Measurements from ENCODE around the gene CCZ1. TPM values are rescaled to one million over a fixed set of nuclear protein-coding genes. Genes with fewer than 3 reads are reported as not detected.
"Not testable (repeated sequence)": the region's sequence is repeated elsewhere in the genome, so short reads cannot be mapped to it uniquely, and the experiment has no call there.

Gene CCZ1
- polyA plus RNA-seq, 1 of the 3 experiments (the other 2 are of a cell fraction) = 69.8 TPM

DNA sequence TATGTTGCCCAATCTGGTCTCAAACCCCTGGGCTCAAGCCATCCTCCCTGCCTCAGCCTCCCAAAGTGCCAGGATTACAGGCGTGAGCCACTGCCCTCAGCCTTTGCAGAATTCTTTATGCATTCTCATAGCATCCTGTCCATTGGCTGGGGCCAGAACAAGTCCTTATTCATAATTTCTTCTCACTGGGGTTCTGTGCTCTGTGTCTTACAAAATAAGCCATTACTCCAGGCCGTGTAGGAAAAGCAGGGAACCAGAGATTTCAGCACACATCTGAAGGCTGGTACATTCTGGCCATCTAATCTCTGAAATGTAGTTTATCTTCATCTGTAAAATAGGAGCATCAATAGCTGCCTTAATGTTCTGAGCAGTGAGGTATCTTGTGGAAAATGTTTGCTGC lies 28.2 kb upstream of the CCZ1 start:
- TF ChIP-seq NFIC (IDR thresholded peaks at IDR 0.05; ENCODE audit: borderline replicate concordance) = no peak
- no peak for TF ChIP-seq RXRA (IDR thresholded peaks at IDR 0.05; ENCODE audit: borderline replicate concordance, low read depth)
- TF ChIP-seq YY1 (IDR thresholded peaks at IDR 0.05; ENCODE audit: low read depth) = no peak
- no peak for TF ChIP-seq MEF2A (IDR thresholded peaks at IDR 0.05; ENCODE audit: borderline replicate concordance, low read depth)
- no peaks in the 10 kb centered on the region for H4K20me1 ChIP-seq (ENCODE audit: insufficient read depth)
- no peak overlapping the region for H3K4me3 ChIP-seq (ENCODE audit: low read depth in 2 of 2, low read length in 1 of 2)
- no peaks in the 10 kb centered on the region for H3K9me3 ChIP-seq
- 66% methylated on average over 2 of the region's 2 CpGs for WGBS (ENCODE audit: low lambda C conversion rate)
- ChIA-PET POLR2A (no interaction called here), CTCF (interaction anchor here (2.6 kb wide), 1 partner anchor 14 kb away, joined by 14 read pairs; no protein-coding TSS in a partner anchor)
- H3F3A ChIP-seq (replicated peaks; ENCODE audit: insufficient read depth) = no peaks in the 10 kb centered on the region
- H3K4me2 ChIP-seq = no peak overlapping the region
- no peaks in the 10 kb centered on the region for H3K4me1 ChIP-seq (ENCODE audit: control insufficient read depth in 1 of 2, insufficient read depth in 2 of 2, low read depth in 1 of 2, low read length in 1 of 2)
- H3K9ac ChIP-seq = no peak overlapping the region
- DNase-seq = no peak
- H3K27me3 ChIP-seq (ENCODE audit: insufficient read depth) = no peaks in the 10 kb centered on the region; the same call in 1 of the 2 replicates
- H3K27ac ChIP-seq (ENCODE audit: low read depth in 2 of 2, low read length in 1 of 2) = no peak overlapping the region
- H3K79me2 ChIP-seq (ENCODE audit: insufficient read depth) = no peaks in the 10 kb centered on the region
- H3K9me2 ChIP-seq = no peaks in the 10 kb centered on the region
- H3K36me3 ChIP-seq (replicated peaks in 1 of 2; ENCODE audit: control insufficient read depth in 1 of 2, insufficient read depth in 2 of 2, low read length in 1 of 2) = no peaks in the 10 kb centered on the region
- no peak overlapping the region for H2AFZ ChIP-seq (ENCODE audit: low read depth)

DNA sequence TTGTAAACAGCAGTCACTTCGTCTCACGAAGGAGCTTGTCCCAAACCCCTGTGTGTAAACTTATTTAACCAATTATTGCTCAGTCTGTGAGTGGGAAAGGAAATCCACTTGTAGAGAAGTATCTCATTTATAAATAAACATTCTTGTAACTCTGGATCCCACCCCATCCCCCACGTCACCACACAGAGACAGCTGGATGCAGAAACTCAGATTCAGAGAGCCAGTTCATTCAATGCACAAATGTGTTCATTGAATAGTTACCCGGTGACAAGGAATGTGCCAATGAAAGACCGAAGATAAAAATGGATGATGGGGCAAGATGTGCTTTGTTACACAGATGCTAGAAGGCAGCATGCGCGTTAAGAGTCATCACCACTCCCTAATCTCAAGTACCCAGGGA lies 26.2 kb upstream of the CCZ1 start:
- no peak for DNase-seq
- Histone ChIP-seq H4K20me1 (ENCODE audit: insufficient read depth) (no peaks in the 10 kb centered on the region), H3F3A (replicated peaks; ENCODE audit: insufficient read depth) (no peaks in the 10 kb centered on the region), H3K79me2 (ENCODE audit: insufficient read depth) (no peaks in the 10 kb centered on the region), H3K4me3 (ENCODE audit: low read depth in 2 of 2, low read length in 1 of 2) (no peak overlapping the region), H2AFZ (ENCODE audit: low read depth) (no peak overlapping the region), H3K9me3 (no peaks in the 10 kb centered on the region), H3K27me3 (ENCODE audit: insufficient read depth) (no peaks in the 10 kb centered on the region; the same call in 1 of the 2 replicates), H3K36me3 (replicated peaks in 1 of 2; ENCODE audit: control insufficient read depth in 1 of 2, insufficient read depth in 2 of 2, low read length in 1 of 2) (no peaks in the 10 kb centered on the region), H3K9ac (no peak overlapping the region), H3K27ac (ENCODE audit: low read depth in 2 of 2, low read length in 1 of 2) (no peak overlapping the region), H3K4me2 (no peak overlapping the region), H3K9me2 (no peaks in the 10 kb centered on the region), H3K4me1 (ENCODE audit: control insufficient read depth in 1 of 2, insufficient read depth in 2 of 2, low read depth in 1 of 2, low read length in 1 of 2) (no peaks in the 10 kb centered on the region)
- ChIA-PET CTCF (interaction anchor here (0.7 kb wide), 1 partner anchor 16 kb away, joined by 3 read pairs; no protein-coding TSS in a partner anchor), POLR2A (no interaction called here)
- 75% methylated on average over 7 of the region's 7 CpGs for WGBS (ENCODE audit: low lambda C conversion rate)
- TF ChIP-seq, protein P1, sequence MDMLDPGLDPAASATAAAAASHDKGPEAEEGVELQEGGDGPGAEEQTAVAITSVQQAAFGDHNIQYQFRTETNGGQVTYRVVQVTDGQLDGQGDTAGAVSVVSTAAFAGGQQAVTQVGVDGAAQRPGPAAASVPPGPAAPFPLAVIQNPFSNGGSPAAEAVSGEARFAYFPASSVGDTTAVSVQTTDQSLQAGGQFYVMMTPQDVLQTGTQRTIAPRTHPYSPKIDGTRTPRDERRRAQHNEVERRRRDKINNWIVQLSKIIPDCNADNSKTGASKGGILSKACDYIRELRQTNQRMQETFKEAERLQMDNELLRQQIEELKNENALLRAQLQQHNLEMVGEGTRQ (IDR thresholded peaks at IDR 0.05; ENCODE audit: borderline replicate concordance, low read depth, low read length) = no peak
- TF ChIP-seq NFIC (IDR thresholded peaks at IDR 0.05; ENCODE audit: borderline replicate concordance) (no peak), FOXM1 (IDR thresholded peaks at IDR 0.05; ENCODE audit: low read depth) (no peak), TCF12 (IDR thresholded peaks at IDR 0.05) (no peak), GATA2 (CRISPR knock-in tag; IDR thresholded peaks at IDR 0.05) (no peak), JUND (IDR thresholded peaks at IDR 0.05) (no peak), NRF1 (IDR thresholded peaks at IDR 0.05; ENCODE audit: low read depth, low read length) (no peak), POLR2AphosphoS5 (IDR thresholded peaks at IDR 0.05; ENCODE audit: low read depth, low read length) (no peak), RAD21 (IDR thresholded peaks at IDR 0.05; ENCODE audit: low read length) (no peak), YY1 (IDR thresholded peaks at IDR 0.05; ENCODE audit: low read depth) (no peak), MXI1 (IDR thresholded peaks at IDR 0.05; ENCODE audit: low read depth, low read length) (no peak), RCOR1 (IDR thresholded peaks at IDR 0.05; ENCODE audit: low read length) (no peak), CHD2 (IDR thresholded peaks at IDR 0.05; ENCODE audit: low read length, partially characterized antibody) (no peak), FOXJ3 (CRISPR knock-in tag; IDR thresholded peaks at IDR 0.05) (no peak)
- TF ChIP-seq, protein P2, sequence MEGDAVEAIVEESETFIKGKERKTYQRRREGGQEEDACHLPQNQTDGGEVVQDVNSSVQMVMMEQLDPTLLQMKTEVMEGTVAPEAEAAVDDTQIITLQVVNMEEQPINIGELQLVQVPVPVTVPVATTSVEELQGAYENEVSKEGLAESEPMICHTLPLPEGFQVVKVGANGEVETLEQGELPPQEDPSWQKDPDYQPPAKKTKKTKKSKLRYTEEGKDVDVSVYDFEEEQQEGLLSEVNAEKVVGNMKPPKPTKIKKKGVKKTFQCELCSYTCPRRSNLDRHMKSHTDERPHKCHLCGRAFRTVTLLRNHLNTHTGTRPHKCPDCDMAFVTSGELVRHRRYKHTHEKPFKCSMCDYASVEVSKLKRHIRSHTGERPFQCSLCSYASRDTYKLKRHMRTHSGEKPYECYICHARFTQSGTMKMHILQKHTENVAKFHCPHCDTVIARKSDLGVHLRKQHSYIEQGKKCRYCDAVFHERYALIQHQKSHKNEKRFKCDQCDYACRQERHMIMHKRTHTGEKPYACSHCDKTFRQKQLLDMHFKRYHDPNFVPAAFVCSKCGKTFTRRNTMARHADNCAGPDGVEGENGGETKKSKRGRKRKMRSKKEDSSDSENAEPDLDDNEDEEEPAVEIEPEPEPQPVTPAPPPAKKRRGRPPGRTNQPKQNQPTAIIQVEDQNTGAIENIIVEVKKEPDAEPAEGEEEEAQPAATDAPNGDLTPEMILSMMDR (IDR thresholded peaks at IDR 0.05) = no peak
- TF ChIP-seq, protein P3, sequence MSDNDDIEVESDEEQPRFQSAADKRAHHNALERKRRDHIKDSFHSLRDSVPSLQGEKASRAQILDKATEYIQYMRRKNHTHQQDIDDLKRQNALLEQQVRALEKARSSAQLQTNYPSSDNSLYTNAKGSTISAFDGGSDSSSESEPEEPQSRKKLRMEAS (IDR thresholded peaks at IDR 0.05; ENCODE audit: low read depth) = no peak

DNA sequence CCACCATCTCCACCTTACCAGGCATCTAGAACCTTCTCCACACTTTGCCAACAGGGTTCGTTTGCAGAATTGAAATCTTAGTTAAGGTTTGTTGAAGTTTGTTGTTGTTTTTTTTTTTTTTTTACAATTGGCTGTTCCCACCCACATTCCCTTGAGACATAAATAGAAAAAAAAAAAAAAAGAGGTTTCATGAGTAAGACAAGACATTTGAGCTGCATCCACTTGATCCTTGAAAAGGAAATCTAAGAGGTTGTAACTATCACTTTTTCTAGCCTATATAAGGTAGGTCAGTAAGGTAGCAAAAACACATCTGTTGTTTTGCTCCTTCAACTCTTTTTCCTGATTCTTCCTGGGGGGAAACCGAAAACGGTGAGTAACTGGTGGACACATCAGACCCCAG lies 18.9 kb upstream of the CCZ1 start:
- CTCF ChIA-PET; H3K27me3 ChIP-seq (ENCODE audit: insufficient read depth); H4K20me1 ChIP-seq (ENCODE audit: insufficient read depth); DNase-seq; POLR2A ChIA-PET; H3K36me3 ChIP-seq (replicated peaks in 1 of 2; ENCODE audit: control insufficient read depth in 1 of 2, insufficient read depth in 2 of 2, low read length in 1 of 2); H3K27ac ChIP-seq (ENCODE audit: low read depth in 2 of 2, low read length in 1 of 2); H3K4me2 ChIP-seq; H3K9ac ChIP-seq; H3K4me1 ChIP-seq (ENCODE audit: control insufficient read depth in 1 of 2, insufficient read depth in 2 of 2, low read depth in 1 of 2, low read length in 1 of 2); H3K4me3 ChIP-seq (ENCODE audit: low read depth in 2 of 2, low read length in 1 of 2); H3K9me3 ChIP-seq; H3K79me2 ChIP-seq (ENCODE audit: insufficient read depth); H3F3A ChIP-seq (replicated peaks; ENCODE audit: insufficient read depth); H2AFZ ChIP-seq (ENCODE audit: low read depth); H3K9me2 ChIP-seq: not testable (repeated sequence)
- WGBS (ENCODE audit: low lambda C conversion rate) = 67% methylated on average over 3 of the region's 3 CpGs

DNA sequence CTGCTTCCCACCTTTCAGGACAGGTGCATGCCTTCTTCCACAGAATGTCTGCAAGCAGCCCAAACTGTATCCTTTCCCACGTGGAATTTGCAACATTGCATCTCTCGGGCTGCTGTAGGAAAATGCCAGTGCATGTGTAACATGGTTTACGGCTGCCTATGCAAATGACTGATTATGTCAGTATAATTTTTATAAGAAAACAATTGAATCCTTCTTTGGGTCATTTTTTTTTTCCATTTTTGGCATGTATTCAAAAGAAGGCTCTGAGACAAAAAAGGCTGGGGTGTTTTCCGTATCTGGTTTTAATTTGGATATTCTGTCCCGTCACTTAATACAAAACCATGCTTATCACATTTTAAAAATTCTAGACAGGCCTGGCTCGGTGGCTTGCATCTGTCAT lies 18.4 kb upstream of the CCZ1 start:
- H4K20me1 ChIP-seq (ENCODE audit: insufficient read depth); H3K27me3 ChIP-seq (ENCODE audit: insufficient read depth); H3K4me2 ChIP-seq; H3K36me3 ChIP-seq (replicated peaks in 1 of 2; ENCODE audit: control insufficient read depth in 1 of 2, insufficient read depth in 2 of 2, low read length in 1 of 2); CTCF ChIA-PET; H3K27ac ChIP-seq (ENCODE audit: low read depth in 2 of 2, low read length in 1 of 2); H2AFZ ChIP-seq (ENCODE audit: low read depth); H3K4me1 ChIP-seq (ENCODE audit: control insufficient read depth in 1 of 2, insufficient read depth in 2 of 2, low read depth in 1 of 2, low read length in 1 of 2); H3K4me3 ChIP-seq (ENCODE audit: low read depth in 2 of 2, low read length in 1 of 2); H3F3A ChIP-seq (replicated peaks; ENCODE audit: insufficient read depth); H3K79me2 ChIP-seq (ENCODE audit: insufficient read depth); POLR2A ChIA-PET; H3K9me3 ChIP-seq; H3K9me2 ChIP-seq; H3K9ac ChIP-seq: not testable (repeated sequence)
- 41% methylated on average over 6 of the region's 6 CpGs for WGBS (ENCODE audit: low lambda C conversion rate)
- DNase-seq = peak; percentile 21
